Measurements from ENCODE around the gene ACAN.

DNA sequence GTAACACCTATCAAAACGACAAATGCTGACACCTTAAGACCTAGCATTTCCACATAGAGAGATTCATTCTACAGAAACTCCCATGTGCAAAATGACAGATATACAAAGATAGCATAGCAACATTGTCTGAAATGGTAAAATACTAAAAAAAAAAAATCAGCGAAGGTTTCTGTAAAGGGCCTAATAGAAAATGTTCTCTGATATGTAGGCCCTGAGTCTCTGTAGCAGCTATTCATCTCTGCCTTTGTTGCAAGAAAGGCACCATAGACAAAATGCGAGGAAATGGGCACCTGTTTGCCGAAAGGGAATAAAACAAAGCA is 110.6 kb downstream of the ACAN start:
- TF ChIP-seq TEAD4 (IDR thresholded peaks at IDR 0.05; ENCODE audit: low read depth, low read length) (no peak), POLR2AphosphoS5 (IDR thresholded peaks at IDR 0.05; ENCODE audit: low read depth, low read length) (no peak), POU5F1 (IDR thresholded peaks at IDR 0.05; ENCODE audit: low read depth, low read length) (no peak), ZNF274 (IDR thresholded peaks at IDR 0.05; ENCODE audit: borderline replicate concordance, extremely low read depth, low read length) (no peak), NRF1 (IDR thresholded peaks at IDR 0.05; ENCODE audit: low read depth, low read length) (no peak)
- TF ChIP-seq, protein P1, sequence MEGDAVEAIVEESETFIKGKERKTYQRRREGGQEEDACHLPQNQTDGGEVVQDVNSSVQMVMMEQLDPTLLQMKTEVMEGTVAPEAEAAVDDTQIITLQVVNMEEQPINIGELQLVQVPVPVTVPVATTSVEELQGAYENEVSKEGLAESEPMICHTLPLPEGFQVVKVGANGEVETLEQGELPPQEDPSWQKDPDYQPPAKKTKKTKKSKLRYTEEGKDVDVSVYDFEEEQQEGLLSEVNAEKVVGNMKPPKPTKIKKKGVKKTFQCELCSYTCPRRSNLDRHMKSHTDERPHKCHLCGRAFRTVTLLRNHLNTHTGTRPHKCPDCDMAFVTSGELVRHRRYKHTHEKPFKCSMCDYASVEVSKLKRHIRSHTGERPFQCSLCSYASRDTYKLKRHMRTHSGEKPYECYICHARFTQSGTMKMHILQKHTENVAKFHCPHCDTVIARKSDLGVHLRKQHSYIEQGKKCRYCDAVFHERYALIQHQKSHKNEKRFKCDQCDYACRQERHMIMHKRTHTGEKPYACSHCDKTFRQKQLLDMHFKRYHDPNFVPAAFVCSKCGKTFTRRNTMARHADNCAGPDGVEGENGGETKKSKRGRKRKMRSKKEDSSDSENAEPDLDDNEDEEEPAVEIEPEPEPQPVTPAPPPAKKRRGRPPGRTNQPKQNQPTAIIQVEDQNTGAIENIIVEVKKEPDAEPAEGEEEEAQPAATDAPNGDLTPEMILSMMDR (IDR thresholded peaks at IDR 0.05; ENCODE audit: control extremely low read depth in 1 of 3, insufficient read depth in 1 of 3, low read depth in 1 of 3, low read length in 3 of 3), result no peak
